Measurements from ENCODE around the gene UBN2. TPM values are rescaled to one million over a fixed set of nuclear protein-coding genes. Genes with fewer than 3 reads are reported as not detected.
"Not testable (repeated sequence)": the region's sequence is repeated elsewhere in the genome, so short reads cannot be mapped to it uniquely, and the experiment has no call there.

The UBN2 gene
- total and polyA plus RNA-seq, 3 donors from 2014 or later, result 36.6 to 49.4 (median 38.8) TPM

- WGBS, 2 donors, result 78 to 85% methylated on average over 3 of the region's 3 CpGs
- Histone ChIP-seq H3K4me1 (no peaks in the 10 kb centered on the region), H3K27ac (no peak overlapping the region), H3K4me3 (no peak overlapping the region), H3K36me3 (ENCODE audit: low read depth, missing control alignments) (no peaks in the 10 kb centered on the region), H3K9me3 (no peaks in the 10 kb centered on the region), H3K27me3 (no peaks in the 10 kb centered on the region)
- intact Hi-C loops (cut with DNase I; ENCODE audit: low total_unique reads), result no loop called here
- no peak for TF ChIP-seq CTCF (IDR thresholded peaks at IDR 0.05)
- no peak for TF ChIP-seq POLR2A (IDR thresholded peaks at IDR 0.05)
- DNase-seq, result no peak
Observed at GRCh38 chr7:139203992-139204391, 27.0 kb upstream of the UBN2 start.

- Histone ChIP-seq H3K27ac (no peak overlapping the region), H3K4me1 (no peaks in the 10 kb centered on the region), H3K36me3 (ENCODE audit: low read depth, missing control alignments) (no peaks in the 10 kb centered on the region), H3K4me3 (no peak overlapping the region), H3K27me3 (no peaks in the 10 kb centered on the region), H3K9me3 (no peaks in the 10 kb centered on the region)
- TF ChIP-seq POLR2A (IDR thresholded peaks at IDR 0.05) (no peak), CTCF (IDR thresholded peaks at IDR 0.05) (no peak)
- DNase-seq, result no peak
- intact Hi-C loops (cut with DNase I; ENCODE audit: low total_unique reads), result no loop called here
Observed at GRCh38 chr7:139205843-139206242, 25.2 kb upstream of the UBN2 start.

- Histone ChIP-seq H3K27ac (no peak overlapping the region), H3K36me3 (ENCODE audit: low read depth, missing control alignments) (no peaks in the 10 kb centered on the region), H3K27me3 (no peaks in the 10 kb centered on the region), H3K9me3 (no peaks in the 10 kb centered on the region), H3K4me1 (no peaks in the 10 kb centered on the region), H3K4me3 (no peak overlapping the region)
- DNase-seq, result no peak
- no peak for TF ChIP-seq POLR2A (IDR thresholded peaks at IDR 0.05)
- TF ChIP-seq CTCF (IDR thresholded peaks at IDR 0.05), result no peak
- intact Hi-C loops (cut with DNase I; ENCODE audit: low total_unique reads), result no loop called here
- 83 to 90% methylated on average over 2 of the region's 2 CpGs for WGBS, 2 donors
Observed at GRCh38 chr7:139212133-139212532, 18.9 kb upstream of the UBN2 start.

- H3K27ac ChIP-seq; DNase-seq; intact Hi-C loops (cut with DNase I; ENCODE audit: low total_unique reads); H3K27me3 ChIP-seq; H3K4me3 ChIP-seq; H3K4me1 ChIP-seq; H3K9me3 ChIP-seq; H3K36me3 ChIP-seq (ENCODE audit: low read depth, missing control alignments): not testable (repeated sequence)
- WGBS, 2 donors, result 90 to 93% methylated on average over 6 of the region's 6 CpGs
Observed at GRCh38 chr7:139213489-139213888, 17.5 kb upstream of the UBN2 start.

- H3K4me1 ChIP-seq, result no peaks in the 10 kb centered on the region
- TF ChIP-seq POLR2A (IDR thresholded peaks at IDR 0.05), result no peak
- no peak for TF ChIP-seq CTCF (IDR thresholded peaks at IDR 0.05)
- H3K27me3 ChIP-seq, result no peaks in the 10 kb centered on the region
- no peak overlapping the region for H3K4me3 ChIP-seq
- DNase-seq, result no peak
- 71 to 83% methylated on average over 1 of the region's 1 CpG for WGBS, 2 donors
- H3K27ac ChIP-seq, result no peak overlapping the region
- no peaks in the 10 kb centered on the region for H3K9me3 ChIP-seq
- no peaks in the 10 kb centered on the region for H3K36me3 ChIP-seq (ENCODE audit: low read depth, missing control alignments)
- intact Hi-C loops (cut with DNase I; ENCODE audit: low total_unique reads), result no loop called here
Observed at GRCh38 chr7:139218173-139218572, 12.9 kb upstream of the UBN2 start.
